K562 (cell line): ENCODE results near the gene KCTD19. TPM values are rescaled to one million over a fixed set of nuclear protein-coding genes. Genes with fewer than 3 reads are reported as not detected.
A peak's percentile ranks its signal among the peaks of the same experiment; 100 is the strongest.

Experiments
- ATAC-seq: fragments of 200-7000 bp; cut with Tn5 transposase; 3 replicates; pipeline ENCODE4 v1.9.1; 2020; ENCODE audit warnings: moderate library complexity
- BruUV-seq: library from RNA; stranded (reverse); fragments of 400-500 nt; replicated peaks from 2 replicates; lab custom pipeline; 2021; lab: Mats Ljungman, UMichigan
- CTCF ChIA-PET: fragments of 300-600 bp; formaldehyde crosslinking; extraction: SDS; loops from one replicate; lab custom pipeline; 2021; ENCODE audit warnings: low intra/inter-chr PET ratio; lab: Yijun Ruan, JAX
- POLR2A ChIA-PET: fragments of 300-600, 350-650 bp; sonication (Branson Sonifier 250); formaldehyde crosslinking; extraction: SDS; loops from one replicate; lab custom pipeline; 2021; ENCODE audit warnings: antibody characterized with exemption, inconsistent platforms; lab: Yijun Ruan, JAX
- DNase-seq, 4 experiments: peaks; one replicate each; pipeline versions ENCODE4 v3.0.0 to v3.0.0-alpha.2; 2011 to 2018; ENCODE audit warnings: low spot score in 3 of 4, mixed read lengths in 3 of 4; ENCODE audit errors: extremely low read depth in 1 of 4
- FAIRE-seq: peaks from 2 replicates; lab custom pipeline; 2011; peaks lifted over from hg19 to GRCh38; lab: Jason Lieb, UNC
- H2AFZ ChIP-seq: 2 replicates; pipeline ENCODE4 v1.6.0; 2011; ENCODE audit warnings: low read depth, low read length, control low read depth, inconsistent platforms
- H3K27ac ChIP-seq: fragments of 200-600 bp; 3 replicates; pipeline ENCODE4 v1.8.0; 2011; ENCODE audit warnings: low read depth, mild to moderate bottlenecking, control low read depth, inconsistent platforms, low read length, moderate library complexity, mixed read lengths; ENCODE audit errors: extremely low read depth
- H3K27me3 ChIP-seq, 2 experiments: fragments of 300-600 bp in 1 of 2; 2 replicates in 1 of 2; 3 replicates in 1 of 2; pipeline versions ENCODE4 v1.6.0 to v1.8.0; 2011; ENCODE audit warnings: inconsistent platforms in 2 of 2, low read length in 2 of 2, mild to moderate bottlenecking in 1 of 2, mixed read lengths in 1 of 2, moderate library complexity in 1 of 2; ENCODE audit not compliant: control insufficient read depth in 2 of 2, insufficient read depth in 2 of 2
- H3K36me3 ChIP-seq: fragments of 300-600 bp; 3 replicates; pipeline ENCODE4 v1.8.0; 2011; ENCODE audit warnings: mild to moderate bottlenecking, low read length, inconsistent platforms; ENCODE audit not compliant: control insufficient read depth, insufficient read depth
- H3K4me1 ChIP-seq, 2 experiments: fragments of 200-600 bp in 1 of 2; replicated peaks in 1 of 2; 2 replicates in 1 of 2; 3 replicates in 1 of 2; pipeline versions ENCODE4 v1.5.1 to v1.8.0; 2011; ENCODE audit warnings: inconsistent platforms in 2 of 2, low read length in 2 of 2, mild to moderate bottlenecking in 1 of 2, mixed read lengths in 1 of 2, moderate library complexity in 1 of 2; ENCODE audit not compliant: control insufficient read depth in 2 of 2, insufficient read depth in 2 of 2
- H3K4me2 ChIP-seq: 2 replicates; pipeline ENCODE4 v1.6.1; 2011; ENCODE audit warnings: low read length, control low read depth, inconsistent platforms, mixed read lengths; ENCODE audit not compliant: insufficient read depth
- H3K4me3 ChIP-seq: fragments of 200-600 bp; sonication (generic), shearing (Covaris generic); 2 replicates; pipeline ENCODE4 v1.5.1; 2016; ENCODE audit warnings: control low read depth, inconsistent platforms
- H3K79me2 ChIP-seq: fragments of 200-600 bp; 3 replicates; pipeline ENCODE4 v1.8.0; 2011; ENCODE audit warnings: low read length, inconsistent platforms; ENCODE audit not compliant: control insufficient read depth, insufficient read depth
- H3K9ac ChIP-seq, 2 experiments: 2 replicates each; pipeline versions ENCODE4 v1.6.0 to v1.6.1; 2011; ENCODE audit warnings: low read depth in 2 of 2, low read length in 2 of 2, control low read depth in 1 of 2, inconsistent platforms in 1 of 2, mild to moderate bottlenecking in 1 of 2, mixed read lengths in 1 of 2; ENCODE audit not compliant: insufficient read depth in 1 of 2
- H3K9me1 ChIP-seq: one replicate; pipeline ENCODE4 v1.6.0; 2011; ENCODE audit warnings: inconsistent platforms, mild to moderate bottlenecking, low read length, moderate library complexity; ENCODE audit not compliant: control insufficient read depth, insufficient read depth
- H3K9me3 ChIP-seq: replicated peaks from 2 replicates; pipeline ENCODE4 v1.5.1; 2011; ENCODE audit warnings: low read depth, low read length, inconsistent platforms; ENCODE audit not compliant: control insufficient read depth, insufficient read depth
- H4K20me1 ChIP-seq: replicated peaks from 2 replicates; pipeline ENCODE4 v1.6.1; 2011; ENCODE audit warnings: low read length, inconsistent platforms, mixed read lengths; ENCODE audit not compliant: control insufficient read depth, insufficient read depth
- E2F8 ChIP-seq: fragments of 450-650 bp; IDR thresholded peaks from 2 replicates; pipeline ENCODE4 v1.7.1; 2018; ENCODE audit warnings: mild to moderate bottlenecking, low read depth; ENCODE audit not compliant: partially characterized antibody
- HMG20A ChIP-seq: fragments of 450-650 bp; formaldehyde crosslinking; conservative IDR thresholded peaks from 2 replicates; pipeline ENCODE4 v1.4.0; 2020; ENCODE audit warnings: mild to moderate bottlenecking, mixed read lengths
- KDM1A ChIP-seq, 2 experiments: fragments of 450-650 bp; IDR thresholded peaks; 2 replicates each; pipeline ENCODE4 v1.6.1; 2016; ENCODE audit warnings: mild to moderate bottlenecking in 2 of 2
- SPI1 ChIP-seq: IDR thresholded peaks from 2 replicates; pipeline ENCODE4 v1.6.1; 2011; ENCODE audit warnings: low read depth, low read length, control low read depth, borderline replicate concordance
- WGBS: fragments of 100-300 bp; shearing (Covaris generic); methylation state at CpG from one replicate; pipeline ENCODE4 v1.1.6; 2016; ENCODE audit warnings: low coverage, mixed read lengths; ENCODE audit not compliant: insufficient coverage; ENCODE audit errors: missing lambda C conversion rate; 5-methylcytosine and 5-hydroxymethylcytosine counted together
- in situ Hi-C: fragments of 300-500 bp; cut with MboI; formaldehyde crosslinking; loops from 4 replicates; pipeline ENCODE4 v1.15.0; 2018; ENCODE audit warnings: inconsistent platforms, mixed read lengths
- intact Hi-C: fragments of 100-400 bp; cut with micrococcal nuclease; formaldehyde crosslinking; loops from 2 replicates; pipeline ENCODE4 v1.14.2; 2022
- polyA plus RNA-seq, 8 experiments: library from polyadenylated mRNA; depleted of rRNA in 4 of 8; stranded (reverse) in 5 of 8; unstranded in 3 of 8; fragments of >200 nt; fragmentation: Nextera tagmentation in 2 of 8; fragmentation: Illumina TruSeq in 1 of 8; extraction: Ambion mirVana in 2 of 8; extraction: Trizol in 1 of 8; gene quantifications; 2 replicates each; pipeline versions ENCODE4 v1.2.1 to v1.2.3, GENCODE V29; 2011 to 2014; ENCODE audit warnings: inconsistent platforms in 1 of 8, missing spikeins in 1 of 8
- total RNA-seq, 7 experiments: library from RNA; depleted of rRNA in 6 of 7; stranded (reverse); fragments of >200 nt in 6 of 7; fragmentation: Illumina TruSeq in 2 of 7; extraction: Trizol in 2 of 7; gene quantifications; 2 replicates each; pipeline versions ENCODE4 v1.2.1 to v1.2.3, GENCODE V29; 2011 to 2021; ENCODE audit warnings: low replicate concordance in 1 of 7
- TF ChIP-seq, protein P1 (sequence below): conservative IDR thresholded peaks from 2 replicates; pipeline ENCODE4 v1.6.1; 2011; ENCODE audit warnings: low read depth, mild to moderate bottlenecking, low read length; ENCODE audit not compliant: control insufficient read depth

KCTD19 gene
- total and polyA plus RNA-seq, 9 of the 15 experiments (the other 6 are each of a cell fraction or from before 2014, with no cell fraction given), result 0.03 to 0.91 (median 0.22) TPM; not detected in 2

DNA sequence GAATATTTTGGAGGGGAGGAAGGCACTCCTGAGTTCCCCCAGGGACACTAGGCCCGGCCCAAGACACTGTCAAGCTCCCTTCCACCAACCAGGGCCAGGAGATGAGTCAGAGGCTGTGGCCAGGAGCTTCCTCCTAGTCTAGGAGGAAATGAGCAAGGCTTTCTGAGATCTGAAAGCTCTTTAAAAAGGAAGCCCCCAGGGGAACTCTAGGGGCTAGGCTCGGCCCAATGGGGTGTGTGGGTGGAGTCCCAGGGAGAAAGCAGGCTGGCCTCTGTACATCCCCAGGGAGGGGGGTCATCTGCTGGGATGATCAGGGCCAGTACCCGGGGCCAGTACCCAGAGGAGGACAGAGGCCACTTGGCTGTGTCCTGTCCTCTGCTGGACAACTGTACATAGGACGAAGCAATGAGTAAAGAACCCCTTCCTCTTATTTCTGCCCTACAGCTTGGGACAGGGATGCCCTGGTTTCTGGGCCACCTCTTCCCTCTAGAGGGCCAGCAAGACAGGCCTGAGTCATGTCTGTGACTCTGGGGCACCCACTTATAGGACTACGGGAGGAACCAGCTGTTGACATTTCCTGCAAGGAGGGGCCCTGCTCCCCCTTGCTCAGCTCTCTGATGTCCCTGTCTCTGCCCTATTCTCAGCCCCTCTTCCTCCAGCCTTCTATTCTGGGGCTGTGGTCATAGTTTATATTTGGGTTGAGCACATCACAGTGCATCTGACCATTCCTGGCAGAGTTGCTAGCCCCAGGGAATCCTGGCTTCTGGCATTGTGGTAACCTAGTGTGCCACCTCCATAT, 82.0 kb downstream of the KCTD19 start (continued):
- TF ChIP-seq, protein P1, sequence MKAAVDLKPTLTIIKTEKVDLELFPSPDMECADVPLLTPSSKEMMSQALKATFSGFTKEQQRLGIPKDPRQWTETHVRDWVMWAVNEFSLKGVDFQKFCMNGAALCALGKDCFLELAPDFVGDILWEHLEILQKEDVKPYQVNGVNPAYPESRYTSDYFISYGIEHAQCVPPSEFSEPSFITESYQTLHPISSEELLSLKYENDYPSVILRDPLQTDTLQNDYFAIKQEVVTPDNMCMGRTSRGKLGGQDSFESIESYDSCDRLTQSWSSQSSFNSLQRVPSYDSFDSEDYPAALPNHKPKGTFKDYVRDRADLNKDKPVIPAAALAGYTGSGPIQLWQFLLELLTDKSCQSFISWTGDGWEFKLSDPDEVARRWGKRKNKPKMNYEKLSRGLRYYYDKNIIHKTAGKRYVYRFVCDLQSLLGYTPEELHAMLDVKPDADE, result no peak

GRCh38 chr16:67243481-67243880, 83.1 kb downstream of the KCTD19 start:
- FAIRE-seq (no peak), ATAC-seq (no peak), DNase-seq (no peak)
- intact Hi-C loops, result loop anchor here (10.0 kb wide), 1 partner anchor 269 kb away; no protein-coding TSS in a partner anchor
- H3K27ac ChIP-seq, result peak overlapping the region; percentile 68; the same call in 2 of the 3 replicates
- peaks cover 86% of the 10 kb centered on the region for H3K79me2 ChIP-seq
- TF ChIP-seq KDM1A (IDR thresholded peaks at IDR 0.05) (no peak), HMG20A (CRISPR knock-in tag) (no peak), SPI1 (peak; percentile 76; the same call in 1 of the 2 replicates), E2F8 (no peak)
- BruUV-seq, result no TSS peak
- H2AFZ ChIP-seq, result no peak overlapping the region
- no peak overlapping the region for H3K4me3 ChIP-seq
- H3K9me1 ChIP-seq, result no peaks in the 10 kb centered on the region
- ChIA-PET POLR2A (interaction anchor here (0.6 to 1.8 kb wide), 4 partner anchors 22 to 185 kb away, joined by 3 to 7 read pairs (median 5); partner anchors contain the start of gene ELMO3), CTCF (no interaction called here)
- H3K4me2 ChIP-seq, result peak overlapping the region; percentile 91; the same call in 1 of the 2 replicates
- WGBS, result 55% methylated on average over 4 of the region's 4 CpGs
- in situ Hi-C loops, result no loop called here
- no peaks in the 10 kb centered on the region for H3K9me3 ChIP-seq
- H3K4me1 ChIP-seq, result peaks cover 67 to 76% of the 10 kb centered on the region in 2 experiments
- H3K36me3 ChIP-seq, result peaks cover 46% of the 10 kb centered on the region; the same call in 2 of the 3 replicates
- peak overlapping the region; percentile 27 to 96; a peak in 2 of 4 replicates for H3K9ac ChIP-seq
- no peaks in the 10 kb centered on the region for H3K27me3 ChIP-seq
- H4K20me1 ChIP-seq, result no peaks in the 10 kb centered on the region
